Thoracic aorta (tissue), 2 donors: ENCODE data around the gene NRL. TPM values are rescaled to one million over a fixed set of nuclear protein-coding genes. Genes with fewer than 3 reads are reported as not detected.

Experiments
- ATAC-seq: fragments of 150-250 bp; one replicate; pipeline ENCODE4 v1.8.0; 2017; ENCODE audit warnings: low read depth; ENCODE audit not compliant: insufficient number of reproducible peaks, low FRiP score
- DNase-seq: peaks from one replicate; pipeline ENCODE4 v3.0.0-alpha.2; 2020; ENCODE audit warnings: low spot score
- H3K27ac ChIP-seq, 2 donors: fragments of 200-600 bp; sonication (generic); 1 replicate in 1 of 2; 2 replicates in 1 of 2; pipeline ENCODE4 v1.5.1; 2016; ENCODE audit warnings: mild to moderate bottlenecking in 2 of 2, moderate library complexity in 2 of 2
- H3K27me3 ChIP-seq: fragments of 200-600 bp; sonication (generic); replicated peaks from 2 replicates; pipeline ENCODE4 v1.6.0; 2016; ENCODE audit warnings: mild to moderate bottlenecking; ENCODE audit not compliant: insufficient read depth
- H3K36me3 ChIP-seq: fragments of 200-600 bp; sonication (generic); one replicate; pipeline ENCODE4 v1.5.1; 2016
- H3K4me1 ChIP-seq, 2 donors: fragments of 200-600 bp; sonication (generic); 1 replicate in 1 of 2; 2 replicates in 1 of 2; pipeline versions ENCODE4 v1.5.1 to v1.6.0; 2016; ENCODE audit warnings: low read depth in 2 of 2, mild to moderate bottlenecking in 1 of 2; ENCODE audit not compliant: control insufficient read depth in 1 of 2
- H3K4me3 ChIP-seq: fragments of 200-600 bp; sonication (generic); 2 replicates; pipeline ENCODE4 v1.5.1; 2016; ENCODE audit warnings: mild to moderate bottlenecking
- H3K9me3 ChIP-seq: fragments of 200-600 bp; sonication (generic); 2 replicates; pipeline ENCODE4 v1.5.1; 2016
- total RNA-seq, 2 donors: library from RNA; depleted of rRNA; stranded (reverse); fragments of >200 nt; gene quantifications; one replicate each; pipeline versions ENCODE4 v1.1.0 to v1.2.3, GENCODE V29; 2016
- TF ChIP-seq, protein P1 (sequence below): fragments of 200-600 bp; sonication (generic); IDR thresholded peaks from one replicate; pipeline ENCODE4 v1.5.1; 2019; ENCODE audit warnings: antibody characterized with exemption

NRL gene
- total RNA-seq, 2 donors from 2014 or later = 0.92 to 6.1 TPM

DNA sequence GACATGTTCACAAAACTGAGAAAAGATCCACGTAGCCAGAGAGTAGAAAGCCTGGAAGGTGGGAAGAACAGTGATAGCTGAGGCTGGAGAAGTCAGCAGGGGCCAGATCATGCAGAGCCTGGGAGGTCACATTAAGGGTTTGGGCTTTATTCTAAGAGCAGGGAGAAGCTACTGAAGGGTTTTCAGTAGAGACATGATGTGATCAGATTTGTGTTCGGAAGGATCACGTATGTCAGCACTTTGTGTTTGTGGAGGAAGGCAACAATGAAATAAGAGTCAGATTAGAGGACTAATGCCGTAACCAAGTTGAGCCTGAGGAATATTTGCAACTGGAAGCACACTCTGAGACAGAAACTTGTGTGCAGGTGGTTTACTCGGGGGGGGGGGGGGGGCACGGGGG, 24.9 kb downstream of the NRL start:
- Histone ChIP-seq H3K4me3 (no peak overlapping the region), H3K27ac (no peak overlapping the region), H3K36me3 (no peaks in the 10 kb centered on the region), H3K27me3 (no peaks in the 10 kb centered on the region), H3K9me3 (no peaks in the 10 kb centered on the region), H3K4me1 (peaks cover 9 to 16% of the 10 kb centered on the region in 2 donors)
- TF ChIP-seq, protein P1, sequence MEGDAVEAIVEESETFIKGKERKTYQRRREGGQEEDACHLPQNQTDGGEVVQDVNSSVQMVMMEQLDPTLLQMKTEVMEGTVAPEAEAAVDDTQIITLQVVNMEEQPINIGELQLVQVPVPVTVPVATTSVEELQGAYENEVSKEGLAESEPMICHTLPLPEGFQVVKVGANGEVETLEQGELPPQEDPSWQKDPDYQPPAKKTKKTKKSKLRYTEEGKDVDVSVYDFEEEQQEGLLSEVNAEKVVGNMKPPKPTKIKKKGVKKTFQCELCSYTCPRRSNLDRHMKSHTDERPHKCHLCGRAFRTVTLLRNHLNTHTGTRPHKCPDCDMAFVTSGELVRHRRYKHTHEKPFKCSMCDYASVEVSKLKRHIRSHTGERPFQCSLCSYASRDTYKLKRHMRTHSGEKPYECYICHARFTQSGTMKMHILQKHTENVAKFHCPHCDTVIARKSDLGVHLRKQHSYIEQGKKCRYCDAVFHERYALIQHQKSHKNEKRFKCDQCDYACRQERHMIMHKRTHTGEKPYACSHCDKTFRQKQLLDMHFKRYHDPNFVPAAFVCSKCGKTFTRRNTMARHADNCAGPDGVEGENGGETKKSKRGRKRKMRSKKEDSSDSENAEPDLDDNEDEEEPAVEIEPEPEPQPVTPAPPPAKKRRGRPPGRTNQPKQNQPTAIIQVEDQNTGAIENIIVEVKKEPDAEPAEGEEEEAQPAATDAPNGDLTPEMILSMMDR = no peak
- ATAC-seq (no peak), DNase-seq (no peak)

DNA sequence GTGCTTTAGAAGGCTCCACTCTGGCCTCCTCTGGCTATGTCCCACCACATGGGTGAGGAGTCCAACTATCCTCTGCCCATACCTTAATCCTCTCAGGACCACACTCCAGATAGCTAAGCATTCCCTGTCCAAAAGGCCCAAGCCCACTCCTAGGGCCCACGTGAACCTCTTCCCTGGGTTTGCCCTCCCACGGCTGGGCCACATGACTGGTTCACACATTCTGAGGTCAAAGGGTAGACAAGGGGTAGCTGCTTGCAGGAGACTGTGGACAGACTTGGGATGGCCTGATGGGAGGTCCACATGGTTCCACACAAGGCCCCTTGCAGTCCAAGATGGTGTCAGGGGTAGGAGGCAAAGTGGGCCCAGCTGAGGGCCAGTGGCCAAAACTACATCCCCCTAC, 26.7 kb downstream of the NRL start:
- no peak for DNase-seq
- H3K4me1 ChIP-seq = peaks cover 2 to 8% of the 10 kb centered on the region in 2 donors
- ATAC-seq = no peak
- H3K4me3 ChIP-seq = no peak overlapping the region
- no peak overlapping the region for H3K27ac ChIP-seq
- H3K27me3 ChIP-seq = no peaks in the 10 kb centered on the region
- H3K36me3 ChIP-seq = no peaks in the 10 kb centered on the region
- H3K9me3 ChIP-seq = no peaks in the 10 kb centered on the region
- TF ChIP-seq, protein P1 = no peak

DNA sequence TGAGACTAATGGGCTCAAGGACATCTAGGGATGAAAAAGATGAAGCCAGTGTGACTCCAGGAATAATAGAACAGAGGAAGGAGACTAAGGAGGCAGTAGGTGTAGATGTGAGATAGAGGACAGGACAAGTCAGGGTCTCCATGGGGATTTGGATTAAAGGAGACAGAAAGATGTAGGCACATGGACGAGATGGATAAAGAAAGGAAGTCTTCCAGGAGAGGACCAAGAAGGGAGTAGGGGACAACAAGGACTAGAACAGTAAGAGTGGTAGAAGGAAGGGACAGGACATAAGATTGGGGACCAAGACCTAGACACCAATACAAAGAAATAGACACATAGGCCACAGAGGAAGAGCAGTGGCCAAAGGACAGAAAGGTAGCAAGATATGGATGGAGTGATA, 27.7 kb downstream of the NRL start:
- Histone ChIP-seq H3K9me3 (no peaks in the 10 kb centered on the region), H3K4me3 (no peak overlapping the region), H3K4me1 (no peaks in the 10 kb centered on the region), H3K27ac (no peak overlapping the region), H3K27me3 (no peaks in the 10 kb centered on the region), H3K36me3 (no peaks in the 10 kb centered on the region)
- DNase-seq (no peak), ATAC-seq (no peak)
- TF ChIP-seq, protein P1 = no peak

DNA sequence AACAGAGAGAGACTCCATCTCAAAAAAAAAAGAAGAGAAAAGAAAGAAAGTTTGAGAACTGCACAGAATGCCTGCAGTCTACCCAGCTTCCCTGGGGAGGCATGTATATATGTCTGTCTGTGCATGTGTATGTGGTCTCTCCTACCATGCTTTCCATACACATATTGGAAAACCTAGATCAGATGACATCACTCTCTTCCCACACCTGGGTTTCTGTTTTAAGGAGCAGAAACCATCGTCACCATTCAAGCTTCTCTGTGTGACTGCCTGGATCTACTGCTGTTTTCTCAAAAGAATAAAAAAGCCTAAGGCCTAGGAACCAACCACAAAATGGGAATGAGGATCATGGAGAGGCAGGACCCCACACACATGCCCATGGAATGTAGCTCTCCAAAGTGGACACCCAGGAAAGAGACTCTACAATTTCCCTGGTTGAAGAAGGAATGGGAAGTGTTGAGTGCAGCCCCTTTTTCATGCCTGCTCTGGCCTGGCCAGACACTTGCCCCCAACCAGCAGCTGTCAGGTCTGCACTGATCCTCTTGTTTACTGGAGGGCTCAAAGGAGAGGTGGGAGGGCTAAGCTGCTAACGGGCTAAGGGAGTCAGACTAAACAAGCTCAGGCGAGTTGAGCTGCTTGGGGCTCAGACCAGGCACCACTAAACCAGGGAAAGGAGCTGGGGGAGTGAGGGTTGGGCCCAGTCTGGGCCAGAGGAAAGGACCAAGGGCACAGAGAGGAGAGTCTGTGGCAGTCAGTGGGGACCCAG, 28.4 kb downstream of the NRL start:
- TF ChIP-seq, protein P1 = no peak
- H3K4me1 ChIP-seq = peaks cover 0 to 5% of the 10 kb centered on the region in 2 donors
- H3K9me3 ChIP-seq = no peaks in the 10 kb centered on the region
- H3K27me3 ChIP-seq = no peaks in the 10 kb centered on the region
- H3K4me3 ChIP-seq = no peak overlapping the region
- ATAC-seq (no peak), DNase-seq (no peak)
- H3K27ac ChIP-seq = no peak overlapping the region
- no peaks in the 10 kb centered on the region for H3K36me3 ChIP-seq

DNA sequence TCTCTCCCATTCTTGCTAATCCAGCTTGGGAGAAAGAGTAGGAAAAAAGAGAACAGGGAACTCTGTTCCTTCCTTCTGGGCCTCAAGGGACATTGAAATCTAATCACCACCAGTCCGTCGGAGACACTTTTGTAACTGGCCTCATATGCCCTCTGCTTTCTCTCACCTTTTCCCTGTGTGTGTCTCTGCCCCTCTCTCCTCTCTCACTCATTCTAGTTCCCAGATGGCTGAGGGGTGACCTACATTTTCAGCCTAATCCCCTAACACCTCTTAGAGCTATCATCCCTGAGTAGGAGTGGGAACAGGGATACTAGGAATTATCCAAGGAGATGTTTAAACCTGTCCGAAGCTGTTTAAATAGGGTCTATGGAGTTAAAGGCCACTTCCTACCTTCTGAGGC, 29.5 kb downstream of the NRL start:
- no peaks in the 10 kb centered on the region for H3K36me3 ChIP-seq
- peaks cover 0 to 16% of the 10 kb centered on the region in 2 donors for H3K4me1 ChIP-seq
- DNase-seq (no peak), ATAC-seq (no peak)
- TF ChIP-seq, protein P1 = no peak
- no peak overlapping the region for H3K27ac ChIP-seq
- H3K9me3 ChIP-seq = no peaks in the 10 kb centered on the region
- no peak overlapping the region for H3K4me3 ChIP-seq
- H3K27me3 ChIP-seq = no peaks in the 10 kb centered on the region
